Adrenal gland (tissue), 5 donors: ENCODE data around the gene CDYL2.

Experiments
- CTCF ChIP-seq, 6 experiments: fragments of 450-650 bp in 4 of 6; fragments of 200-600 bp in 2 of 6; sonication (generic) in 1 of 6; IDR thresholded peaks; 1 replicate in 5 of 6; 2 replicates in 1 of 6; pipeline versions ENCODE4 v1.5.1 to v1.8.0; 2016 to 2021; ENCODE audit warnings: antibody characterized with exemption in 6 of 6, mild to moderate bottlenecking in 2 of 6, moderate library complexity in 1 of 6
- POLR2A ChIP-seq, 2 donors: fragments of 450-650 bp; IDR thresholded peaks; one replicate each; pipeline ENCODE4 v1.6.1; 2017; ENCODE audit warnings: antibody characterized with exemption in 2 of 2, mild to moderate bottlenecking in 2 of 2, moderate library complexity in 1 of 2
- donor health status: DM: no; HTN: no; CAD: no.

- TF ChIP-seq CTCF (IDR thresholded peaks at IDR 0.05) (no peak), POLR2A (IDR thresholded peaks at IDR 0.05) (no peak)
Measured at GRCh38 chr16:80825365-80825758, 21.0 kb upstream of the CDYL2 start.
